Endothelial cell (in vitro differentiated cells): ENCODE results near the gene CENPX. TPM values are rescaled to one million over a fixed set of nuclear protein-coding genes. Genes with fewer than 3 reads are reported as not detected.

ENCODE experiments used
- DNase-seq: peaks from one replicate; pipeline ENCODE4 v3.0.0; 2021; ENCODE audit warnings: low spot score
- H3K27ac Mint-ChIP-seq: one replicate; pipeline ENCODE4 v1.8.0; 2021; ENCODE audit warnings: mixed read lengths, inconsistent platforms; ENCODE audit not compliant: unreplicated experiment
- H3K27me3 Mint-ChIP-seq: one replicate; pipeline ENCODE4 v1.8.0; 2021; ENCODE audit warnings: mild to moderate bottlenecking, moderate library complexity, mixed read lengths, inconsistent platforms; ENCODE audit not compliant: unreplicated experiment
- H3K36me3 Mint-ChIP-seq: one replicate; pipeline ENCODE4 v1.8.0; 2021; ENCODE audit warnings: mild to moderate bottlenecking, low read depth, mixed read lengths, inconsistent platforms; ENCODE audit not compliant: unreplicated experiment
- H3K4me1 Mint-ChIP-seq: one replicate; pipeline ENCODE4 v1.8.0; 2021; ENCODE audit warnings: mild to moderate bottlenecking, mixed read lengths, inconsistent platforms; ENCODE audit not compliant: unreplicated experiment
- H3K4me3 Mint-ChIP-seq: one replicate; pipeline ENCODE4 v1.8.0; 2021; ENCODE audit warnings: mild to moderate bottlenecking, mixed read lengths, inconsistent platforms; ENCODE audit not compliant: unreplicated experiment
- H3K9me3 Mint-ChIP-seq: one replicate; pipeline ENCODE4 v1.8.0; 2021; ENCODE audit warnings: mixed read lengths, inconsistent platforms; ENCODE audit not compliant: unreplicated experiment
- CTCF ChIP-seq: fragments of 200-600 bp; sonication (generic); IDR thresholded peaks from one replicate; pipeline ENCODE4 v1.5.0; 2021; ENCODE audit warnings: antibody characterized with exemption; ENCODE audit not compliant: unreplicated experiment
- total RNA-seq: library from RNA; stranded (reverse); fragmentation: NEBNext Ultra II Directional; extraction: Animal tissue kit (Norgen Biotek cat#: 25700); gene quantifications from one replicate; pipeline ENCODE4 v1.2.1, GENCODE V29; 2021; ENCODE audit not compliant: unreplicated experiment

Gene CENPX
- total RNA-seq, 1 donor from 2014 or later: 42.9 TPM

- no peak for DNase-seq
- peaks cover 3% of the 10 kb centered on the region for H3K27me3 Mint-ChIP-seq
- peaks cover 5% of the 10 kb centered on the region for H3K4me1 Mint-ChIP-seq
- no peak overlapping the region for H3K27ac Mint-ChIP-seq
- H3K36me3 Mint-ChIP-seq: peaks cover 4% of the 10 kb centered on the region
- H3K4me3 Mint-ChIP-seq: no peak overlapping the region
- TF ChIP-seq CTCF: no peak
- no peaks in the 10 kb centered on the region for H3K9me3 Mint-ChIP-seq
These were observed 5.0 kb downstream of the CENPX start for GRCh38 chr17:82017612-82018151.

- TF ChIP-seq CTCF: no peak
- H3K4me3 Mint-ChIP-seq: no peak overlapping the region
- peaks cover 4% of the 10 kb centered on the region for H3K36me3 Mint-ChIP-seq
- no peak for DNase-seq
- no peaks in the 10 kb centered on the region for H3K9me3 Mint-ChIP-seq
- H3K4me1 Mint-ChIP-seq: peaks cover 5% of the 10 kb centered on the region
- H3K27me3 Mint-ChIP-seq: peaks cover 3% of the 10 kb centered on the region
- no peak overlapping the region for H3K27ac Mint-ChIP-seq
These were observed 5.7 kb downstream of the CENPX start for GRCh38 chr17:82016875-82017459.

GRCh38 chr17:82016061-82016874 is 6.4 kb downstream of the CENPX start:
- no peaks in the 10 kb centered on the region for H3K4me1 Mint-ChIP-seq
- H3K36me3 Mint-ChIP-seq: peaks cover 4% of the 10 kb centered on the region
- H3K27ac Mint-ChIP-seq: no peak overlapping the region
- TF ChIP-seq CTCF: no peak
- DNase-seq: no peak
- H3K27me3 Mint-ChIP-seq: peaks cover 3% of the 10 kb centered on the region
- H3K4me3 Mint-ChIP-seq: no peak overlapping the region
- no peaks in the 10 kb centered on the region for H3K9me3 Mint-ChIP-seq

- DNase-seq: no peak
- Mint-ChIP-seq H3K4me3 (no peak overlapping the region), H3K27ac (no peak overlapping the region), H3K4me1 (no peaks in the 10 kb centered on the region), H3K9me3 (no peaks in the 10 kb centered on the region), H3K36me3 (peaks cover 4% of the 10 kb centered on the region), H3K27me3 (peaks cover 2% of the 10 kb centered on the region)
- no peak for TF ChIP-seq CTCF
These were observed 7.2 kb downstream of the CENPX start for GRCh38 chr17:82015311-82015971.
